Trophoblast cell (in vitro differentiated cells and primary cell): Measurements from ENCODE around the gene SLC39A1. TPM values are rescaled to one million over a fixed set of nuclear protein-coding genes. Genes with fewer than 3 reads are reported as not detected.
"Not testable (repeated sequence)": the region's sequence is repeated elsewhere in the genome, so short reads cannot be mapped to it uniquely, and the experiment has no call there.

Experiments
- DNase-seq, 2 donors: peaks; one replicate each; pipeline ENCODE4 v3.0.0-alpha.2; 2016
- H2AFZ ChIP-seq: 2 replicates; pipeline ENCODE4 v1.6.1; 2013; ENCODE audit warnings: low read length, moderate library complexity, mild to moderate bottlenecking; ENCODE audit not compliant: insufficient read depth, poor library complexity
- H2AK5ac ChIP-seq: 2 replicates; pipeline ENCODE4 v1.6.1; 2013; ENCODE audit warnings: mild to moderate bottlenecking, low read length
- H2BK120ac ChIP-seq: 2 replicates; pipeline ENCODE4 v1.6.1; 2013; ENCODE audit warnings: low read length, mild to moderate bottlenecking, moderate library complexity; ENCODE audit not compliant: insufficient read depth, poor library complexity
- H2BK12ac ChIP-seq: 2 replicates; pipeline ENCODE4 v1.6.1; 2013; ENCODE audit warnings: mild to moderate bottlenecking, low read length, moderate library complexity
- H2BK5ac ChIP-seq: 2 replicates; pipeline ENCODE4 v1.6.1; 2013; ENCODE audit warnings: low read length, low read depth, moderate library complexity, mild to moderate bottlenecking; ENCODE audit not compliant: poor library complexity
- H3K14ac ChIP-seq: 2 replicates; pipeline ENCODE4 v1.6.1; 2013; ENCODE audit warnings: mild to moderate bottlenecking, low read length
- H3K18ac ChIP-seq: 2 replicates; pipeline ENCODE4 v1.6.1; 2013; ENCODE audit warnings: mild to moderate bottlenecking, low read length
- H3K23ac ChIP-seq: 2 replicates; pipeline ENCODE4 v1.6.1; 2013; ENCODE audit warnings: low read length
- H3K27ac ChIP-seq: 2 replicates; pipeline ENCODE4 v1.5.1; 2013; ENCODE audit warnings: low read depth, mild to moderate bottlenecking, inconsistent platforms, low read length, moderate library complexity
- H3K27me3 ChIP-seq: 2 replicates; pipeline ENCODE4 v1.6.1; 2013; ENCODE audit warnings: inconsistent platforms, mild to moderate bottlenecking, low read length, moderate library complexity; ENCODE audit not compliant: insufficient read depth
- H3K36me3 ChIP-seq, 2 experiments: 1 replicate in 1 of 2; 2 replicates in 1 of 2; pipeline ENCODE4 v1.6.1; 2013; ENCODE audit warnings: low read length in 2 of 2, mild to moderate bottlenecking in 2 of 2, moderate library complexity in 1 of 2; ENCODE audit not compliant: insufficient read depth in 2 of 2, control insufficient read depth in 1 of 2
- H3K4ac ChIP-seq: 2 replicates; pipeline ENCODE4 v1.6.1; 2013; ENCODE audit warnings: low read depth, mild to moderate bottlenecking, low read length, moderate library complexity
- H3K4me1 ChIP-seq, 2 experiments: 1 replicate in 1 of 2; 2 replicates in 1 of 2; pipeline ENCODE4 v1.6.1; 2013; ENCODE audit warnings: low read length in 2 of 2, mild to moderate bottlenecking in 2 of 2, moderate library complexity in 1 of 2; ENCODE audit not compliant: insufficient read depth in 2 of 2, control insufficient read depth in 1 of 2
- H3K4me2 ChIP-seq: 2 replicates; pipeline ENCODE4 v1.6.1; 2013; ENCODE audit warnings: inconsistent platforms, mild to moderate bottlenecking, low read length, moderate library complexity
- H3K4me3 ChIP-seq: 2 replicates; pipeline ENCODE4 v1.5.1; 2013; ENCODE audit warnings: mild to moderate bottlenecking, low read depth, low read length, inconsistent platforms
- H3K79me1 ChIP-seq: one replicate; pipeline ENCODE4 v1.6.1; 2013; ENCODE audit warnings: low read length
- H3K79me2 ChIP-seq: 2 replicates; pipeline ENCODE4 v1.6.1; 2013; ENCODE audit warnings: low read length, mild to moderate bottlenecking; ENCODE audit not compliant: control insufficient read depth, insufficient read depth, poor library complexity
- H3K9ac ChIP-seq: 2 replicates; pipeline ENCODE4 v1.6.1; 2013; ENCODE audit warnings: mild to moderate bottlenecking, low read length
- H3K9me3 ChIP-seq: 2 replicates; pipeline ENCODE4 v1.6.1; 2013; ENCODE audit warnings: low read depth, mild to moderate bottlenecking, control low read depth, inconsistent platforms, low read length; ENCODE audit not compliant: insufficient read depth
- H4K12ac ChIP-seq: 2 replicates; pipeline ENCODE4 v1.6.1; 2013; ENCODE audit warnings: low read depth, mild to moderate bottlenecking, low read length, moderate library complexity
- H4K8ac ChIP-seq: 2 replicates; pipeline ENCODE4 v1.6.1; 2013; ENCODE audit warnings: low read depth, mild to moderate bottlenecking, low read length, moderate library complexity
- H4K91ac ChIP-seq: one replicate; pipeline ENCODE4 v1.6.1; 2013; ENCODE audit warnings: low read depth, mild to moderate bottlenecking, low read length, moderate library complexity
- WGBS: extraction: QIAGEN DNeasy Blood & Tissue Kit; methylation state at CpG from one replicate; pipeline ENCODE4 v1.1.7; 2013; ENCODE audit warnings: missing lambda C conversion rate; ENCODE audit not compliant: insufficient read length, insufficient coverage; ENCODE audit errors: extremely low coverage; 5-methylcytosine and 5-hydroxymethylcytosine counted together
- polyA plus RNA-seq: library from polyadenylated mRNA; stranded (reverse); fragments of 200-250 nt; gene quantifications from 2 replicates; pipeline ENCODE4 v1.2.3, GENCODE V29; 2013

Gene SLC39A1, protein sequence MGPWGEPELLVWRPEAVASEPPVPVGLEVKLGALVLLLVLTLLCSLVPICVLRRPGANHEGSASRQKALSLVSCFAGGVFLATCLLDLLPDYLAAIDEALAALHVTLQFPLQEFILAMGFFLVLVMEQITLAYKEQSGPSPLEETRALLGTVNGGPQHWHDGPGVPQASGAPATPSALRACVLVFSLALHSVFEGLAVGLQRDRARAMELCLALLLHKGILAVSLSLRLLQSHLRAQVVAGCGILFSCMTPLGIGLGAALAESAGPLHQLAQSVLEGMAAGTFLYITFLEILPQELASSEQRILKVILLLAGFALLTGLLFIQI
- 118 and 119 TPM in 2 replicates for polyA plus RNA-seq

GRCh38 chr1:153963030-153963849 is at the start of gene SLC39A1:
TSS of gene SLC39A1 (minus strand) at chr1:153963537. CDS start at chr1:153962715, 822 bp downstream.
- Histone ChIP-seq H3K9ac (peak within 1 kb of the TSS; percentile 64), H3K27ac (peak within 1 kb of the TSS; percentile 95), H3K4me1 (peaks cover 11 to 14% of the 10 kb centered on the region in 2 experiments), H3K79me1 (peaks cover 31% of the 10 kb centered on the region), H4K12ac (peak within 1 kb of the TSS; percentile 49), H3K14ac (peak within 1 kb of the TSS; percentile 95), H3K4me2 (peak within 1 kb of the TSS; percentile 86), H3K79me2 (peaks cover 18% of the 10 kb centered on the region), H2AK5ac (peak within 1 kb of the TSS; percentile 60), H3K4me3 (peak within 1 kb of the TSS; percentile 76), H2AFZ (peak within 1 kb of the TSS; percentile 56), H2BK5ac (peak within 1 kb of the TSS; percentile 90), H4K8ac (peak within 1 kb of the TSS; percentile 88), H3K27me3 (no peaks in the 10 kb centered on the region), H2BK12ac (no peak within 1 kb of the TSS), H3K18ac (peak within 1 kb of the TSS; percentile 94), H2BK120ac (peak within 1 kb of the TSS; percentile 96), H4K91ac (peak within 1 kb of the TSS; percentile 97), H3K9me3 (no peaks in the 10 kb centered on the region), H3K36me3 (peaks cover 13 to 22% of the 10 kb centered on the region in 2 experiments), H3K23ac (no peak within 1 kb of the TSS), H3K4ac (peak within 1 kb of the TSS; percentile 97)
- no CpG with 5 or more reads among the region's 54 CpGs for WGBS
- peak; percentile 97 to 99 for DNase-seq

DNA sequence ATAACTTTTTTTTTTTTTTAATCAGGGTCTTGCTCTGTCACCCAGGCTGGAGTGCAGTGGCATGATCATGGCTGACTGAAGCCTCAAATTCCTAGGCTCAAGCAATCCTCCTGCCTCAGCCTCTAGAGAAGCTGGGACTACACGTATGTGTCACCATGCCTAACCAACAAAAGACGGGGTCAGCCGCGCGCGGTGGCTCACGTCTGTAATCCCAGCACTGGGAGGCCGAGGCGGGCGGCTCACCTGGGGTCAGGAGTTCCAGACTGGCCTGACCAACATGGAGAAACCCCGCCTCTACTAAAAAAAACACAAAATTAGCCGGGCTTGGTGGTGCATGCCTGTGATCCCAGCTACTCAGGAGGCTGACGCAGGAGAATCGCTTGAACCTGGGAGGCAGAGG is 49.2 kb upstream of the SLC39A1 start:
- H3K27ac ChIP-seq, H3K36me3 ChIP-seq, H4K8ac ChIP-seq, H4K91ac ChIP-seq, H2BK120ac ChIP-seq, H4K12ac ChIP-seq, H3K4me3 ChIP-seq, H3K4me1 ChIP-seq, H3K14ac ChIP-seq, H3K9me3 ChIP-seq, H3K23ac ChIP-seq, H2AFZ ChIP-seq, H3K27me3 ChIP-seq, H2BK5ac ChIP-seq, H3K18ac ChIP-seq, H3K9ac ChIP-seq, H2AK5ac ChIP-seq, H2BK12ac ChIP-seq, H3K79me1 ChIP-seq, H3K79me2 ChIP-seq, H3K4me2 ChIP-seq, H3K4ac ChIP-seq: not testable (repeated sequence)
- DNase-seq: peak in 1 of 2 donors; percentile 34
- no CpG with 5 or more reads among the region's 14 CpGs for WGBS

DNA sequence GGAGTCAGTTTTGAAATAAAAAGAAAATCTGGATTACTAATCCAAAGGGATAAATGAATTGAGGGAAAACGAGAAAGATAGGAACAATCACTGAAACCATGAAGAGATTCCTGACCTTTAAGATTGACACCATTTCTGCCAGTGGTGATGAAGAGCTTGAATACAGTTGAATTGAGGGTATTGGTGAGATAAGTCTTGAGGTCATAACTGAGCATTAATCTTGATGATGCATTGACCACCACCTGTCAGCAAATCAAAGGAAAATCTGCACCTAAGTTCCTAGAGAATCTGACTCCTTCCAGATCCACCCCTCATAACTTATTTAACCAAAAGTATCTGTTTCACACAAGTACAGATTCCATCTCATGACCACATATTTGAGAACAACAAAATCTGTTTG is 48.8 kb upstream of the SLC39A1 start:
- no peak overlapping the region for H3K27ac ChIP-seq
- H3K23ac ChIP-seq: no peak overlapping the region
- H3K4me2 ChIP-seq: no peak overlapping the region
- no peaks in the 10 kb centered on the region for H3K79me1 ChIP-seq
- WGBS: no CpG with 5 or more reads among the region's 1 CpG
- no peaks in the 10 kb centered on the region for H3K9me3 ChIP-seq
- no peak overlapping the region for H3K4ac ChIP-seq
- H3K27me3 ChIP-seq: no peaks in the 10 kb centered on the region
- no peak overlapping the region for H2BK12ac ChIP-seq
- H2BK5ac ChIP-seq: no peak overlapping the region
- no peaks in the 10 kb centered on the region for H3K4me1 ChIP-seq
- H2BK120ac ChIP-seq: no peak overlapping the region
- H4K12ac ChIP-seq: no peak overlapping the region
- H2AFZ ChIP-seq: no peak overlapping the region
- H4K91ac ChIP-seq: no peak overlapping the region
- H3K36me3 ChIP-seq: no peaks in the 10 kb centered on the region
- no peak overlapping the region for H3K14ac ChIP-seq
- DNase-seq: no peak
- H3K4me3 ChIP-seq: no peak overlapping the region
- no peak overlapping the region for H2AK5ac ChIP-seq
- no peak overlapping the region for H4K8ac ChIP-seq
- no peaks in the 10 kb centered on the region for H3K79me2 ChIP-seq
- no peak overlapping the region for H3K18ac ChIP-seq
- no peak overlapping the region for H3K9ac ChIP-seq

DNA sequence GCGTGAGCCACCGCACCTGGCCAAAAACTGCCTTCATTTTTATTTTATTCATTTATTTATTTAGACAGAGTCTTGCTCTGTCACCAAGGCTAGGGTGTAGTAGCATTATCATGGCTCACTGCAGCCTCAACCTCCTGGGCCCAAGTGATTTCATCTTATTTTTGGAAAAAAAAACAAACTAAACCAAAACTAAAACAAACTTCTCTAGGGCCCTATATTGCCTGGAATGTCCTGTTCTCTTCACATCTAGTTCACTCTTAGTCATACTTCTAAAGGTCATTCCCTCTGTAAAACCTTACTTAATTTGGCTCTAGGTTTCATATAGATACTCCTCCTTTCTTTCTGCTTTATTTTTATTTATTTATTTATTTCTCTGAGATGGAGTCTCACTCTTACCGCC is 42.8 kb upstream of the SLC39A1 start:
- no peak for DNase-seq
- H3K79me2 ChIP-seq: no peaks in the 10 kb centered on the region
- no peak overlapping the region for H4K91ac ChIP-seq
- no CpG with 5 or more reads among the region's 3 CpGs for WGBS
- no peak overlapping the region for H2AFZ ChIP-seq
- no peak overlapping the region for H3K9ac ChIP-seq
- no peak overlapping the region for H3K4ac ChIP-seq
- H2BK12ac ChIP-seq: no peak overlapping the region
- H3K14ac ChIP-seq: no peak overlapping the region
- no peaks in the 10 kb centered on the region for H3K79me1 ChIP-seq
- H3K23ac ChIP-seq: no peak overlapping the region
- no peaks in the 10 kb centered on the region for H3K27me3 ChIP-seq
- H3K4me3 ChIP-seq: no peak overlapping the region
- no peak overlapping the region for H2BK120ac ChIP-seq
- H4K12ac ChIP-seq: no peak overlapping the region
- no peaks in the 10 kb centered on the region for H3K9me3 ChIP-seq
- H4K8ac ChIP-seq: no peak overlapping the region
- peaks cover 0 to 2% of the 10 kb centered on the region in 2 experiments for H3K4me1 ChIP-seq
- H3K4me2 ChIP-seq: no peak overlapping the region
- no peak overlapping the region for H3K27ac ChIP-seq
- no peak overlapping the region for H3K18ac ChIP-seq
- no peak overlapping the region for H2AK5ac ChIP-seq
- no peaks in the 10 kb centered on the region for H3K36me3 ChIP-seq
- H2BK5ac ChIP-seq: no peak overlapping the region
